ENCODE measurements around the gene DISC1. TPM values are rescaled to one million over a fixed set of nuclear protein-coding genes. Genes with fewer than 3 reads are reported as not detected.

The DISC1 gene
- total RNA-seq, 1 donor from 2014 or later, result 12.5 TPM

DNA sequence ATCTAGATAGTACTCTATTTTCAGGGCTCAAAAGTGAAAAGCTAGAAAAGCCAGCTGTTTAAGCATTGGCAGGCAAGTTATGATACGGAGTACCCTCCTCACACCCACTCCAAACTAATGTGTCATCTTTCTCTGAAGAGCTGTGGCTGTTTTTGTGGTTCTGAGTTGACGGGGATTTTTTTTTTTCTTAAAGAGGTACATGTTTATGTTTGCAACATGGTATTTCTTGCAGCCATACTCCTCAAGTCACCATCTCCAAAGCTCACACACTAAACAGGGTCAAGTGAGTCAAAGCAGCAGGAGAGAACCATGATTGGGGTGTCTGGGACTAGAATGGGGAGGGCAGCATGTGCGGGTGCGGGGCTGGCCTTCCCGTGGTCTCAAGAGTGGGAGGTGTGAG, 347.2 kb downstream of the DISC1 start:
- Histone ChIP-seq H3K4me1 (ENCODE audit: control insufficient read depth in 3 of 3, insufficient read depth in 3 of 3, low read length in 3 of 3) (peaks cover 0 to 5% (median 0%) of the 10 kb centered on the region in 3 donors), H3K27ac (ENCODE audit: low read depth, low read length) (no peak overlapping the region), H3K36me3 (ENCODE audit: control insufficient read depth in 3 of 3, insufficient read depth in 3 of 3, low read length in 3 of 3) (no peaks in the 10 kb centered on the region), H3K4me3 (ENCODE audit: low read length in 3 of 3) (no peak overlapping the region), H3K9me3 (ENCODE audit: control insufficient read depth in 3 of 3, low read length in 3 of 3) (no peaks in the 10 kb centered on the region), H3K27me3 (ENCODE audit: control insufficient read depth in 3 of 3, insufficient read depth in 3 of 3, low read length in 3 of 3) (peaks cover 0 to 3% (median 0%) of the 10 kb centered on the region in 3 donors), H3K9ac (ENCODE audit: low read depth in 1 of 3, low read length in 3 of 3) (no peak overlapping the region)

DNA sequence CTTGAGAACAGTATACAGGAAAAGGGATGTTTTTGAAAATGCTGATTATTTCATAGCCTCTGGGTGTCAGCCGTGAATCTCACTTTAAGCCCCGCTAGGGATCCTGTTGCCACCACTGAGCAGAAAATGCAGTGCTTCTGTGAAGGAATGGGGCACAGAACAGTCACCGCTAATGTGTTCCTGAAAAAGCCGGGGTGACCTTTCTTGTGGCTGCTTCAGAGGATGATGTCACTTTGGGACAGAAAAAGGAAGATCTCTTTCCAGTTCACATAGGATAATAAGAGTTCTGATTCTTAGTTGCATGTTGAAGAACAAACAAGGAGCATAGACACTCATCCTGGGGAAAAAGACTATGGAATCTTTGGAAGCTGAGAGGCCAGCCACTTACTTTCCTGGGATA, 349.6 kb downstream of the DISC1 start:
- Histone ChIP-seq H3K36me3 (ENCODE audit: control insufficient read depth in 3 of 3, insufficient read depth in 3 of 3, low read length in 3 of 3) (no peaks in the 10 kb centered on the region), H3K4me3 (ENCODE audit: low read length in 3 of 3) (no peak overlapping the region), H3K27me3 (ENCODE audit: control insufficient read depth in 3 of 3, insufficient read depth in 3 of 3, low read length in 3 of 3) (peaks cover 0 to 3% (median 0%) of the 10 kb centered on the region in 3 donors), H3K9me3 (ENCODE audit: control insufficient read depth in 3 of 3, low read length in 3 of 3) (no peaks in the 10 kb centered on the region), H3K9ac (ENCODE audit: low read depth in 1 of 3, low read length in 3 of 3) (no peak overlapping the region), H3K27ac (ENCODE audit: low read depth, low read length) (no peak overlapping the region), H3K4me1 (ENCODE audit: control insufficient read depth in 3 of 3, insufficient read depth in 3 of 3, low read length in 3 of 3) (peaks cover 0 to 3% (median 0%) of the 10 kb centered on the region in 3 donors)

DNA sequence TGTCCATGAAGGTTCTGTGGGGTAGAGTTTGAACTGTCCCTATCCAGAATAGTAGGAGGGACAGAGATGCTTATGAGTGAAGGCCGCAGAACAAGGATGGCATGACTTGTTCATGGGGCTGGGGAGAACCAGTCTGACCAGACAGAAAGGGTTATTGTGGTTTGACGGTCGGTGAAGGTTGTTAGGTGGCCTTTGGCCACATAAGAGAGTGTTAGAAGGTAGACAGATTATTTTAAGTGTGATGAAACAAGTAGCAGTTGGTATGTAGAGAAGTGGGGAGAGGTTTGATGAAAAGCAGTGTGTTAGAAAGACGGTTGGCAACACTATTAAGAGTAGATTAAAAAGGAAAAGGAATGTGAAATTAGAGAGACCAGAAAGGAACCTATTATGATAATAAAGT, 355.1 kb downstream of the DISC1 start:
- Histone ChIP-seq H3K9me3 (ENCODE audit: control insufficient read depth in 3 of 3, low read length in 3 of 3) (no peaks in the 10 kb centered on the region), H3K4me1 (ENCODE audit: control insufficient read depth in 3 of 3, insufficient read depth in 3 of 3, low read length in 3 of 3) (no peaks in the 10 kb centered on the region), H3K4me3 (ENCODE audit: low read length in 3 of 3) (no peak overlapping the region), H3K27ac (ENCODE audit: low read depth, low read length) (no peak overlapping the region), H3K27me3 (ENCODE audit: control insufficient read depth in 3 of 3, insufficient read depth in 3 of 3, low read length in 3 of 3) (no peaks in the 10 kb centered on the region), H3K36me3 (ENCODE audit: control insufficient read depth in 3 of 3, insufficient read depth in 3 of 3, low read length in 3 of 3) (no peaks in the 10 kb centered on the region), H3K9ac (ENCODE audit: low read depth in 1 of 3, low read length in 3 of 3) (no peak overlapping the region)

DNA sequence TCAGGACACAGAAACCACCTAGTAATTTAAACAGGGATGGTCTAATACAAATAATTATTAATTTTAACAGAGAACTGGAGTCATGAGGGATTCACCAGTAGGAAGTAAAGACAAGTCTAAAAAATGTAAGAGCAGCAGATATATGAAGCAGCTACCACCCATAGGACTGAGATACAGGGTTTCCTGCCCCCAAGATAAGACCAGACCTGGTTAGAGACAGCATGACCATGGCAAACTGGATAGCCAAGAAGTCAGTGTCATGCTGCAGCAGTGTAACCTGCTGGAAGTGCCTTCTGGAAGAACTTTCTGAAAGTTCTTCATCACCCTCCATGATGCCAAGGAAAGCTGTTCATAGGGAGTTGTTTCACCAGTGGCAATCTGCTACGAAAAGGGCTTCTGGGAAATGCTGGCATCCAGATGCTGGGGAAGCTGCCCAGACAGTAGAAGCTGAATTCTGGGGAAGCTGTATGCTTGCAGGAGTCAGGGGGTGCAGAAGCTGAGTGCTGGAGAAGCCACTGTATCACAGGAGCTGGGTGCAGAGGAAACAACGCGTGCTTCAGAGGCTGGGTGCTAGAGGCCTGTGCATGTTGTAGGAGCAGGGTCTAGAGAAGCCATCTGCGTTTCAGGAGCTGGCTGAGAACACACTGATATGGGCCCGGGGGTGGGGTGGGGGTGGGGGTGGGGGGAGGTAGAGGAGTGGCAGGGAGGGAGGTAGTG, 356.4 kb downstream of the DISC1 start:
- Histone ChIP-seq H3K27me3 (ENCODE audit: control insufficient read depth in 3 of 3, insufficient read depth in 3 of 3, low read length in 3 of 3) (no peaks in the 10 kb centered on the region), H3K4me3 (ENCODE audit: low read length in 3 of 3) (no peak overlapping the region), H3K9ac (ENCODE audit: low read depth in 1 of 3, low read length in 3 of 3) (no peak overlapping the region), H3K36me3 (ENCODE audit: control insufficient read depth in 3 of 3, insufficient read depth in 3 of 3, low read length in 3 of 3) (no peaks in the 10 kb centered on the region), H3K4me1 (ENCODE audit: control insufficient read depth in 3 of 3, insufficient read depth in 3 of 3, low read length in 3 of 3) (no peaks in the 10 kb centered on the region), H3K9me3 (ENCODE audit: control insufficient read depth in 3 of 3, low read length in 3 of 3) (no peaks in the 10 kb centered on the region), H3K27ac (ENCODE audit: low read depth, low read length) (no peak overlapping the region)

DNA sequence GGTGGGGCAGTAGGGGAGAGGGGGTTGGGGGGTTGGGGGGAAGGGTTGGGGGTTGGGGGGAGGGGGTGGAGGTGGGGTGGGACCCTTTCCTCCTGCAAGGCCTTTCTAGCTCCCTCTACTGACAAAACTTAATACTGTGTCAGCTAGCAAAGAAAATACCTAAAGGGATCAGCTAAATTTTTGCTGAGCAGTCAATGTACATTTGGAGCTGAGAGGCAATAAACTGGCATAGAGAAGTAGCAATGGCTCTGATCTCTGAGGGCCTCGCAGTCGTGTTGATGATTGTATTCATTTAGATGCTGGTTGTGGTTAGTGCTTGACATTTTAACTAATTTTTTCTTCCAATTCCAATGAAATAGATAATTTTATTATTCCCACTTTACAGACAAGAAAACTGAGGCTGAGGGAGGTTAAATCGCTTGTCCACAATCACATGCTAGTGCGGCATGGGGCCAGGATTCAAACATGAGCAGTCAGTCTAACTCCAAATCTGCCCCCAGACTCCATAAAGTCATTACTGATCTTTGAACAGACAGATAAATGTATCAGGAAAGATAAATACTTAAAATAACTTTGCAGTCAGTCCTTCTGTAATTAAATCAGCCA, 357.1 kb downstream of the DISC1 start:
- Histone ChIP-seq H3K27ac (ENCODE audit: low read depth, low read length) (no peak overlapping the region), H3K4me1 (ENCODE audit: control insufficient read depth in 3 of 3, insufficient read depth in 3 of 3, low read length in 3 of 3) (no peaks in the 10 kb centered on the region), H3K36me3 (ENCODE audit: control insufficient read depth in 3 of 3, insufficient read depth in 3 of 3, low read length in 3 of 3) (no peaks in the 10 kb centered on the region), H3K4me3 (ENCODE audit: low read length in 3 of 3) (no peak overlapping the region), H3K9ac (ENCODE audit: low read depth in 1 of 3, low read length in 3 of 3) (no peak overlapping the region), H3K27me3 (ENCODE audit: control insufficient read depth in 3 of 3, insufficient read depth in 3 of 3, low read length in 3 of 3) (no peaks in the 10 kb centered on the region), H3K9me3 (ENCODE audit: control insufficient read depth in 3 of 3, low read length in 3 of 3) (no peaks in the 10 kb centered on the region)

DNA sequence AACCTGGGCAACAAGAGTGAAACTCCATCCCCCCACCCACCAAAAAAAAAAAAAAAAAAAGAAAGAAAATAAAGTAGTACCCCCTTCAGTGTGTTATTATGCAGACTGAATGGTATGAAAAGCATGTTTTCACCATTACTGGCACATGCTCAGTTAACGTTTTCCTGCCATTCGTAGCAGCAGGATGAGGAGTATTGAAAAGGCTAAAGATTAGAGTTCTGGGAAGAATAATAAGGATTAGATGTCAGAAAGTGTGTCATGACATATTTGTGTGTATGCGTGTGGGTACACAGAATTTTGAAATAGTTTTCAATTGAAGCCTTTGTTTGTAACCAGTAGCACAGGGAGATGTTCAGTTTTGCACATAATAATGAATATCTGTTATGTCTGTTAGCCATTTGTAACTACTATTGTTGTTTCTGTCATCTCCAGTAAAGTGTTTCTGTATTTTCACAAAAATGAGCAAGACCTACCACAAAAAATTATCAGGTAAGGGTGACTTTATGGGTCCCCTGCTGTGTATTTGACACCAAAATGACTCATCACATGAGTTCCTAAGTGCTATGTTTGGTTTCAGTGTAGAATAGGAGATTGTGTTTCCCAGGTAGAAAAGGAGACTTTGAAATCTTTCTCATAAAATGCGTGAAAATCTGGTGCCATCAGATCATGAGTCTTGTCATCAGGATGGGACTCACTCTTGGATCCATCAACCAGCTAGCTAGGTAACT, 358.9 kb downstream of the DISC1 start:
- Histone ChIP-seq H3K4me1 (ENCODE audit: control insufficient read depth in 3 of 3, insufficient read depth in 3 of 3, low read length in 3 of 3) (peaks cover 0 to 2% (median 0%) of the 10 kb centered on the region in 3 donors), H3K36me3 (ENCODE audit: control insufficient read depth in 3 of 3, insufficient read depth in 3 of 3, low read length in 3 of 3) (no peaks in the 10 kb centered on the region), H3K9ac (ENCODE audit: low read depth in 1 of 3, low read length in 3 of 3) (no peak overlapping the region), H3K4me3 (ENCODE audit: low read length in 3 of 3) (no peak overlapping the region), H3K27me3 (ENCODE audit: control insufficient read depth in 3 of 3, insufficient read depth in 3 of 3, low read length in 3 of 3) (no peaks in the 10 kb centered on the region), H3K9me3 (ENCODE audit: control insufficient read depth in 3 of 3, low read length in 3 of 3) (no peaks in the 10 kb centered on the region), H3K27ac (ENCODE audit: low read depth, low read length) (no peak overlapping the region)

DNA sequence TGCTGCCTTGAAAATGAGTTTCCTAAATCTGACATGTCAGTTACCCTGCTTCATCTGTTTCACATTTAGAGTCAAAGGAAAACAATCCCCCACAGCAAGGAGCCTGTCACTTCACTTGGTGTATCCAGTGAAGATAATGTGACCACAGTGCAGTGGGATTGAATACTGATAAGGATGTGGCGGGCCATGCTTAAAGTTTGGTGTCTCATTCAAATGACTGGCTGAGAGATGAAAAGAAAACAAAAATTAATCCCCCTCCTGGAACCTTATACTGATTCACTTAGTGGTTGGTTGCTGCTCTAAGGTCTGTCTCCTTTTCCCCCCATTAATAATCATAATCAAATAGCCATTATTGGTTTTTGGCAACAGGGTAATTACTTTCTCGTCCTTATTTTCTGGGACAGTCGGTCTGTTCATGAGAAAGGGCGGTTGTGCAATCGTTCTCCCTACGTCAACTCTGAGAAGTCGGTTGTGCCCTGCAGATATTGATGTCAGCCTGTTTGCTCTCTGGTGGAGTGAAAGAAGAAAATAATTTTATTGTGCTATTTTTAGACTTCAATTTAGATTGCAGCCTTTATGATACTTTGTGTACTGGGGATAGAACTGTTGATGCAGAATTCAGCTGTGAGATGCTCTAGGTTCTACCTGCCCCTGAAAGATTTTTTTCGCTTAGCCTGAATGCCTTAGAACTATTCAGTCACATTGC, 360.2 kb downstream of the DISC1 start:
- no peak overlapping the region for H3K9ac ChIP-seq (ENCODE audit: low read depth in 1 of 3, low read length in 3 of 3)
- no peaks in the 10 kb centered on the region for H3K9me3 ChIP-seq (ENCODE audit: control insufficient read depth in 3 of 3, low read length in 3 of 3)
- no peaks in the 10 kb centered on the region for H3K36me3 ChIP-seq (ENCODE audit: control insufficient read depth in 3 of 3, insufficient read depth in 3 of 3, low read length in 3 of 3)
- H3K4me1 ChIP-seq (ENCODE audit: control insufficient read depth in 3 of 3, insufficient read depth in 3 of 3, low read length in 3 of 3), result peaks cover 0 to 2% (median 0%) of the 10 kb centered on the region in 3 donors
- no peak overlapping the region for H3K27ac ChIP-seq (ENCODE audit: low read depth, low read length)
- no peaks in the 10 kb centered on the region for H3K27me3 ChIP-seq (ENCODE audit: control insufficient read depth in 3 of 3, insufficient read depth in 3 of 3, low read length in 3 of 3)
- no peak overlapping the region for H3K4me3 ChIP-seq (ENCODE audit: low read length in 3 of 3)

DNA sequence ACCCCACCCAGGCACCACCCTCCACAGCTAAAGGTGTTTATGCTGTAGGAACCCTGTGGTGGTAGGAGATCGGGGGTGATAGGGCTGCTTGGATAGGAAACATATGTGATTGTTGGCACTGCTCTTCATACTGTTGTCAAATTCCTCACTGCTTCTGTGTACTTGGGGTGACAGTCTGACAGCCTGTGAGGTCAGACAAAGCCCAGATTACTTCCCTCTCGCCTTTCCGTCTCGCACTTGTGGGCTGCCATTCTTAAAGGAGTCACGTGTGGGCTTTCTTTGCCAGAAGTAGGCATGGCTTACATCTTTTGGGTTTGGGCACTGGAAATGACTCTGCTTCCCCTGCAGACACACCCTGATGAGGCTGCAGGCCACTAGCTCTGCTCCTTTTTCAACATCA, 363.8 kb downstream of the DISC1 start:
- peaks cover 0 to 2% (median 0%) of the 10 kb centered on the region in 3 donors for H3K4me1 ChIP-seq (ENCODE audit: control insufficient read depth in 3 of 3, insufficient read depth in 3 of 3, low read length in 3 of 3)
- H3K4me3 ChIP-seq (ENCODE audit: low read length in 3 of 3), result no peak overlapping the region
- no peaks in the 10 kb centered on the region for H3K9me3 ChIP-seq (ENCODE audit: control insufficient read depth in 3 of 3, low read length in 3 of 3)
- H3K27ac ChIP-seq (ENCODE audit: low read depth, low read length), result no peak overlapping the region
- H3K27me3 ChIP-seq (ENCODE audit: control insufficient read depth in 3 of 3, insufficient read depth in 3 of 3, low read length in 3 of 3), result no peaks in the 10 kb centered on the region
- H3K36me3 ChIP-seq (ENCODE audit: control insufficient read depth in 3 of 3, insufficient read depth in 3 of 3, low read length in 3 of 3), result no peaks in the 10 kb centered on the region
- H3K9ac ChIP-seq (ENCODE audit: low read depth in 1 of 3, low read length in 3 of 3), result no peak overlapping the region

DNA sequence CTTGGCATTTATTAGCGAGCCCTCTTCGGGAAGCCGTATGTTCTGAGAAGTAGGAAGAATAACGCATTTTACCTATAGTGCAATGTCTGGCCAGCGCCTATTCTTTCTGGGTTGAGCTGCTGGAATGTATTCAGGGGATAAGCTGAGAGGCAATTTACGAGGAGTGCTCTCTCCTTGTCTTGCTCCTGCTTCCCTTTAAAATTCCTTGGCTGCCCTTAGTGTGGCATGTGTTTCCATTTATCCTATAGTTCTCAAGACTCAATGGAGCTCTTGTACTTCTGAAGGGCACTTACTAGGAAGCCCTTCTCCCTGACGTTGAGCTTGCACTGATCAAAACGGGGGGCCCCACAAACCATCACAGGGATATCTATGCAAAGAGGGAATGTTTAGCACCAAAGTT, 364.6 kb downstream of the DISC1 start:
- no peak overlapping the region for H3K4me3 ChIP-seq (ENCODE audit: low read length in 3 of 3)
- H3K9me3 ChIP-seq (ENCODE audit: control insufficient read depth in 3 of 3, low read length in 3 of 3), result no peaks in the 10 kb centered on the region
- H3K27me3 ChIP-seq (ENCODE audit: control insufficient read depth in 3 of 3, insufficient read depth in 3 of 3, low read length in 3 of 3), result no peaks in the 10 kb centered on the region
- no peaks in the 10 kb centered on the region for H3K36me3 ChIP-seq (ENCODE audit: control insufficient read depth in 3 of 3, insufficient read depth in 3 of 3, low read length in 3 of 3)
- H3K27ac ChIP-seq (ENCODE audit: low read depth, low read length), result no peak overlapping the region
- H3K9ac ChIP-seq (ENCODE audit: low read depth in 1 of 3, low read length in 3 of 3), result no peak overlapping the region
- peaks cover 0 to 2% (median 0%) of the 10 kb centered on the region in 3 donors for H3K4me1 ChIP-seq (ENCODE audit: control insufficient read depth in 3 of 3, insufficient read depth in 3 of 3, low read length in 3 of 3)
